C4-2B (cell line): ENCODE measurements around the gene ALPP.

Experiments
- CTCF ChIP-seq: fragments of 450-650 bp; conservative IDR thresholded peaks from 2 replicates; pipeline ENCODE4 v1.5.1; 2017; ENCODE audit warnings: mild to moderate bottlenecking
- ZFX ChIP-seq: fragments of 450-650 bp; IDR thresholded peaks from 2 replicates; pipeline ENCODE4 v1.6.1; 2017

- TF ChIP-seq CTCF (no peak), ZFX (no peak)
These were observed 48.2 kb upstream of the ALPP start for GRCh38 chr2:232330068-232330999.
